Activated CD8-positive, alpha-beta memory T cell treated with anti-CD3 and anti-CD28 coated beads for 24 hours (primary cell): Measurements from ENCODE around the gene MTREX.
"Not testable (repeated sequence)": the region's sequence is repeated elsewhere in the genome, so short reads cannot be mapped to it uniquely, and the experiment has no call there.

Source experiments
- DNase-seq: peaks from one replicate; pipeline ENCODE4 v3.0.0-alpha.2; 2020

The MTREX gene

GRCh38 chr5:55307383-55308253 lies at the start of gene MTREX, which contains the start of gene DHX29:
MTREX (plus strand) TSS chr5:55307989; CDS start chr5:55308014, 25 bp downstream.
DHX29 (minus strand) TSS chr5:55307694; CDS start chr5:55307573, 121 bp downstream.
- peak; percentile 95 for DNase-seq

GRCh38 chr5:55258339-55258738 lies 49.5 kb upstream of the MTREX start:
- DNase-seq, result no peak

- no peak for DNase-seq
Measured at GRCh38 chr5:55276771-55277170, 31.0 kb upstream of the MTREX start.

GRCh38 chr5:55278778-55279177 lies 29.0 kb upstream of the MTREX start:
- DNase-seq, result no peak

GRCh38 chr5:55286411-55286933 lies 21.3 kb upstream of the MTREX start:
- DNase-seq, result no peak

DNA sequence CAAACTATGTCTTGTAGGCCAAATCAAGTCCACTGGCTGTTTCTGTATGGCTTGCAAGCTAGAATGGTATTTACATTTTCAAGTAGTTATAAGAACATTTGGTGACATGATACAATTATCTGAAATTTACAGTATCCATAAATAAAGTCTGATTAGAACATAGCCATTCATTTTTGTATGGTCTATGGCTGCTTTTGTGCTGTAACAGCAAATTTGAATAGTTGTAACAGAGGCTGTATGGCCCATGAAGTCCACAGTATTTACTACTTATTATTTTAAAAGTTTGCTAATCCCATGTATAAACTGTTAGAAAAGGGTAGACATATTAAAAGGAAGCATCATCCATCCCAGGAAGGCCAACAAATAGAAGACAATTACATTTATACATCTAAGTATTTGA lies 18.0 kb upstream of the MTREX start:
- DNase-seq, result no peak

DNA sequence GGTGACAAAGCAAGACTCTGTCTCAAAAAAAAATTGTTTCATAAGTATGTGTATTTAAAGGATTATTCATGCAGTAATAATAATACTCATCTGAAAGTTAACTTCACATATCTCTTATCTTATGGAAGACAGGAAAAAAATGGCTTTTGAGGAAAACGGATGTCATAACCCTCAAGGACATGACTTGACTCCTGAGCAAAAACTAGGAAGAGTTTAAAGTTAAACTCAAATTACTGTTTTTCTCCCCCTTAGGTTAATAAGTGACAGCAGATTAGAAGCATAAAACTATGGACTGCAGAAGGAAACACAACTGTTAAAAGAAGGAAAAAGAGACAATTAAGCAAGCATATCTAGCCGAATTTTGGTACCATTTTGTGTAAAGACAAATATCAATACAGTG lies 16.8 kb upstream of the MTREX start:
- DNase-seq, result no peak

- no peak for DNase-seq
Measured at GRCh38 chr5:55294935-55295334, 12.9 kb upstream of the MTREX start.

- DNase-seq, result no peak
Measured at GRCh38 chr5:55300890-55301289, 6.9 kb upstream of the MTREX start.

- no peak for DNase-seq
Measured at GRCh38 chr5:55303238-55303690, 4.5 kb upstream of the MTREX start.

- DNase-seq, result no peak
Measured at GRCh38 chr5:55304584-55304983, 3.2 kb upstream of the MTREX start.

GRCh38 chr5:55305345-55305744 lies 2.4 kb upstream of the MTREX start:
- DNase-seq, result no peak

- no peak for DNase-seq
Measured at GRCh38 chr5:55306641-55307382, 977 bp upstream of the MTREX start.

DNA sequence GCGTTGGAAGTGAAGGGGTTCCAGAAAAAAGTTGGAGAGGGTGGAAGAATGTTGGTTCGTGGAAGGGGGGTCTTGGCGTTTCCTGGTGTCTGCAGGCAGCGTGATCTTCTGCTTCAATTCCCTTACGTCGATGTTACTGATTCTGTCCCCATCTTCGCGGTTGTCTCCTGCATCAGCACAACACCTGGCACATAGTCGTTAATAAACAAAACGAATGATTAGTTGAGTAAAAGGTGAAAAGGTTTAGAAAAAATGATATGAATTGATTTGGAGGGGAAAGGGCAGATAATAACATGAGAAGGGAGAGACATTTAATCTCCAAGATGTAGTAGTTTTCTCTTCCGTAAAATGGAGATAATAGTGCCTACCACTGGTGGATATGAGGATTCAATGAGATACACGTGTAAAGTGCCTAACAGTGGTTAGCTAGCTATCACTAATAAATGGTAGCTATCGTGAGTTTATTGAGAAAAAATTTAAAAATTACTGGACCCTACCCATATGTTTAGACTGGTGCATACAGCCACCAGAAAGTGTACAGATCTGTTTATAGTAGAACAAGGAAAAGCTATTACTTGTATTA lies 556 bp downstream of the MTREX start:
- no peak for DNase-seq

- no peak for DNase-seq
Measured at GRCh38 chr5:55313870-55314617, 6.3 kb downstream of the MTREX start.

DNA sequence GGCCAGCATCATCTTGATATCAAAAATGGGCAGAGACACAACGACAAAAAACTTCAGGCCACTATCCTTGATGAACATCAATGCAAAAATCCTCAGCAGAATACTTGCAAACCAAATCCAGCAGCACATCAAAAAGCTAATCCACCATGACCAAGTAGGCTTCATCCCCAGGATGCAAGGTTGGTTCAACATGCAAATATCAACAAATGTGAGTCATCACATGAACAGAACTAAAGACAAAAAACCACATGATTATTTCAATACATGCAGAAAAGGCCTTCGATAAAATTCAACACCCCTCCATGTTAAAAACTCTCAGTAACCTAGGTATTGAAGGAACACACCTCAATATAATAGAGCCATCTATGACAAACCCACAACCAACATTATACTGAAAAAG lies 8.5 kb downstream of the MTREX start:
- no peak for DNase-seq

- no peak for DNase-seq
Measured at GRCh38 chr5:55316837-55317236, 9.0 kb downstream of the MTREX start.

GRCh38 chr5:55318237-55318636 lies 10.4 kb downstream of the MTREX start:
- DNase-seq, result not testable (repeated sequence)

DNA sequence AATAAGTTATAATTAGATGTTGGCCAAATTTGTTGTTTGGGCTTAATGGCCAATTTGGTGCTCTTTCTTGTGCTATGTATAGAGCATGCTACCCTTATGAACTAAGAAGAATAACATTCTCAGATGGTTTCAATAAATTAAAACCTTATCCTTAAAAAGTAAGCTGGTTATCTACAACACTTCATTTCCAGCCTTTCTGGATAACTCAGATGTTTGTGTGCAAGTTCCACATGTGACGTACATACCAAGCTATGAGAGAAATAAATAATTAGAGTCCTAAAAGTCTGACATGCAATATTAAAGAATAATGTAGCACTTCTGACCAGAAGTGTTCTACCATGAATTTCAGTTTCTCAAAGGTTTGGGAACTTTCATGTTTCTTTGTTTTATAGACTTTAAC lies 11.7 kb downstream of the MTREX start:
- DNase-seq, result no peak

DNA sequence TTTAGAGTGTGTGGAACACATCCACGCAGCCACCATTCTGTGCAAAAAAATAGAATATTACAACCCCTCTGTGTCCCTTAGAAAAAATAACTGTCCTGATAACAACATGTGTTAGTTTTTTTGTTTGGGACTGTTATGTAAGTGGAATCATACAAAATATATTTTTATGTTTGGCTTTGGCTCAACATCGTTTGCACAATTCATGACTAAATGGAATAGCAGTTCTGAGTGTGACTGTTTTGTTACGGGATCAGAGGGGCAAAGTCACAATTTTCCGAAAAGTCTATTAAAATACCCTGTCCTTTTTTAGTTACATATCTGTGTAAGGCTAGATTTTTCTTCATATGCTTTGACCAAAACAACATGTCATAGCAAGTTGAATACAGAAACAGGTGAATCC lies 12.8 kb downstream of the MTREX start:
- DNase-seq, result no peak

DNA sequence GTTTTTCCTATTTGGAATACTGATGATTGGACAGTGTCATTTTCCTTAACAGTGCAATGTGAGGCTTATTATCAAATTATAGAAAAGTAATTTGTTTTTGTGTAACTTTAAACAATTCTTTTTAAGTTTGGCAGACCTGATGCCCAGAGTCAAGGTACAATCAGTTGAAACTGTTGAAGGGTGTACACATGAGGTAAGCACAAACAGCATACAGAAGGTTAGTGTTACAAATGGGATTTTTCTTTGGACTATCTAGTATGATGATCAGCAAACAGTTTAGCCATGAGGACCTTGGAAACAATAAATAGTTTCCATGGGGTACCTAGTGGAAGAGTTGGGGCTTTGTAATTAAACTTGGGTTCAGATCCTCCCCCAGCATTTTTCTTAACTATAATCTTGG lies 16.2 kb downstream of the MTREX start:
- no peak for DNase-seq

- DNase-seq, result no peak
Measured at GRCh38 chr5:55324815-55325418, 17.1 kb downstream of the MTREX start.
